HG03354 (cell line): Measurements from ENCODE around the gene SLC19A1.

Experiments used
- ATAC-seq: cut with Tn5 transposase; IDR thresholded peaks from one replicate; pipeline ENCODE4 v1.9.1; 2021; ENCODE audit warnings: mild to moderate bottlenecking; ENCODE audit not compliant: unreplicated experiment, poor library complexity, severe bottlenecking

Gene SLC19A1

GRCh38 chr21:45474323-45474950 is 67.8 kb downstream of the SLC19A1 start:
- no peak for ATAC-seq

GRCh38 chr21:45473496-45474322 is 68.5 kb downstream of the SLC19A1 start:
- ATAC-seq = no peak

GRCh38 chr21:45472445-45473365 is 69.5 kb downstream of the SLC19A1 start:
- no peak for ATAC-seq

GRCh38 chr21:45471525-45472221 is 70.6 kb downstream of the SLC19A1 start:
- no peak for ATAC-seq

GRCh38 chr21:45470773-45471524 is 71.3 kb downstream of the SLC19A1 start:
- ATAC-seq = no peak

GRCh38 chr21:45470087-45470515 is 72.1 kb downstream of the SLC19A1 start:
- no peak for ATAC-seq

- no peak for ATAC-seq
These were observed 72.8 kb downstream of the SLC19A1 start for GRCh38 chr21:45469273-45470086.

GRCh38 chr21:45468971-45469272 is 73.3 kb downstream of the SLC19A1 start:
- no peak for ATAC-seq

- ATAC-seq = no peak
These were observed 73.9 kb downstream of the SLC19A1 start for GRCh38 chr21:45468051-45468970.

- ATAC-seq = no peak
These were observed 74.9 kb downstream of the SLC19A1 start for GRCh38 chr21:45467221-45467779.

GRCh38 chr21:45466330-45467220 is 75.7 kb downstream of the SLC19A1 start:
- no peak for ATAC-seq

- ATAC-seq = no peak
These were observed 76.5 kb downstream of the SLC19A1 start for GRCh38 chr21:45465611-45466329.

- no peak for ATAC-seq
These were observed 77.1 kb downstream of the SLC19A1 start for GRCh38 chr21:45465105-45465504.

GRCh38 chr21:45464309-45464708 is 77.9 kb downstream of the SLC19A1 start:
- no peak for ATAC-seq

- ATAC-seq = no peak
These were observed 78.4 kb downstream of the SLC19A1 start for GRCh38 chr21:45463871-45464270.
